Psoas muscle (tissue), 8 donors: Measurements from ENCODE around the gene TMEM174. TPM values are rescaled to one million over a fixed set of nuclear protein-coding genes. Genes with fewer than 3 reads are reported as not detected.

ENCODE experiments used
- ATAC-seq, 4 donors: fragments of 200-7000 bp; cut with Tn5 transposase; one replicate each; pipeline ENCODE4 v1.9.1; 2020; ENCODE audit warnings: moderate library complexity in 3 of 4, mild to moderate bottlenecking in 2 of 4
- DNase-seq, 2 donors: peaks; one replicate each; pipeline ENCODE4 v3.0.0-alpha.2; 2020
- H3K27ac ChIP-seq: fragments of 200-600 bp; one replicate; pipeline ENCODE4 v1.8.0; 2022
- H3K27me3 ChIP-seq, 3 donors: fragments of 200-600 bp in 1 of 3; one replicate each; pipeline versions ENCODE4 v1.6.1 to v1.8.0; 2013 to 2022; ENCODE audit warnings: low read length in 2 of 3, mild to moderate bottlenecking in 2 of 3, moderate library complexity in 1 of 3; ENCODE audit not compliant: insufficient read depth in 3 of 3
- H3K36me3 ChIP-seq, 2 donors: fragments of 200-600 bp in 1 of 2; one replicate each; pipeline versions ENCODE4 v1.6.1 to v1.8.0; 2013 to 2022; ENCODE audit warnings: low read depth in 1 of 2, mild to moderate bottlenecking in 1 of 2, moderate library complexity in 1 of 2; ENCODE audit not compliant: insufficient read depth in 1 of 2
- H3K4me1 ChIP-seq: fragments of 200-600 bp; one replicate; pipeline ENCODE4 v1.8.0; 2022
- H3K4me3 ChIP-seq: fragments of 200-600 bp; one replicate; pipeline ENCODE4 v1.8.0; 2022; ENCODE audit warnings: mild to moderate bottlenecking
- H3K9me3 ChIP-seq: fragments of 200-600 bp; one replicate; pipeline ENCODE4 v1.8.0; 2022
- WGBS, 3 donors: extraction: QIAGEN DNeasy Blood & Tissue Kit; methylation state at CpG; one replicate each; pipeline versions ENCODE4 v1.1.6 to v1.1.7; 2013; 5-methylcytosine and 5-hydroxymethylcytosine counted together
- intact Hi-C, 2 donors: fragments of 100-400 bp; cut with DNase I; formaldehyde crosslinking; loops; one replicate each; pipeline versions ENCODE4 v1.11.0 to v1.14.2; 2022
- polyA plus RNA-seq, 3 donors: library from polyadenylated mRNA; stranded (reverse); fragments of 200-250 nt; gene quantifications; one replicate each; pipeline ENCODE4 v1.2.3, GENCODE V29; 2013
- total RNA-seq, 4 donors: library from RNA; stranded (reverse); fragmentation: NEBNext Ultra II Directional in 2 of 4; extraction: Animal tissue kit (Norgen Biotek cat#: 25700) in 2 of 4; gene quantifications; one replicate each; pipeline versions ENCODE4 v1.2.1 to v1.2.4, GENCODE V29; 2021 to 2023
- TF ChIP-seq, protein P1 (sequence below): fragments of 200-600 bp; IDR thresholded peaks from one replicate; pipeline ENCODE4 v1.8.0; 2022; ENCODE audit warnings: antibody characterized with exemption
- donor health status: healthy with polysubstance abuse.
- donor health status: DM: no; HTN: no; CAD: no; lungs with moderate emphysema.
- donor health status: Bipolar disorder and iron deficiency.
- donor health status: healthy.
- donor health status: DM: yes; HTN: yes; CAD: no.
- donor health status: DM: no; HTN: no; CAD: no.
- donor health status: DM: no; HTN: no; CAD: no.
- donor health status: DM: yes; HTN: yes; CAD: no.

TMEM174 gene
- total and polyA plus RNA-seq, 7 donors: not detected

- Histone ChIP-seq H3K9me3 (no peaks in the 10 kb centered on the region), H3K27ac (no peak overlapping the region), H3K4me1 (no peaks in the 10 kb centered on the region), H3K36me3 (no peaks in the 10 kb centered on the region), H3K4me3 (no peak overlapping the region), H3K27me3 (no peaks in the 10 kb centered on the region)
- ATAC-seq (no peak), DNase-seq (no peak)
- 67 to 70% (median 68%) methylated on average over 18 of the region's 18 CpGs for WGBS, 3 donors
- TF ChIP-seq, protein P1, sequence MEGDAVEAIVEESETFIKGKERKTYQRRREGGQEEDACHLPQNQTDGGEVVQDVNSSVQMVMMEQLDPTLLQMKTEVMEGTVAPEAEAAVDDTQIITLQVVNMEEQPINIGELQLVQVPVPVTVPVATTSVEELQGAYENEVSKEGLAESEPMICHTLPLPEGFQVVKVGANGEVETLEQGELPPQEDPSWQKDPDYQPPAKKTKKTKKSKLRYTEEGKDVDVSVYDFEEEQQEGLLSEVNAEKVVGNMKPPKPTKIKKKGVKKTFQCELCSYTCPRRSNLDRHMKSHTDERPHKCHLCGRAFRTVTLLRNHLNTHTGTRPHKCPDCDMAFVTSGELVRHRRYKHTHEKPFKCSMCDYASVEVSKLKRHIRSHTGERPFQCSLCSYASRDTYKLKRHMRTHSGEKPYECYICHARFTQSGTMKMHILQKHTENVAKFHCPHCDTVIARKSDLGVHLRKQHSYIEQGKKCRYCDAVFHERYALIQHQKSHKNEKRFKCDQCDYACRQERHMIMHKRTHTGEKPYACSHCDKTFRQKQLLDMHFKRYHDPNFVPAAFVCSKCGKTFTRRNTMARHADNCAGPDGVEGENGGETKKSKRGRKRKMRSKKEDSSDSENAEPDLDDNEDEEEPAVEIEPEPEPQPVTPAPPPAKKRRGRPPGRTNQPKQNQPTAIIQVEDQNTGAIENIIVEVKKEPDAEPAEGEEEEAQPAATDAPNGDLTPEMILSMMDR: no peak
- intact Hi-C loops: no loop called here
Observed at GRCh38 chr5:73155271-73156222, 17.4 kb upstream of the TMEM174 start.

GRCh38 chr5:73157414-73158303, 15.3 kb upstream of the TMEM174 start:
- ATAC-seq (no peak), DNase-seq (no peak)
- Histone ChIP-seq H3K4me3 (no peak overlapping the region), H3K9me3 (no peaks in the 10 kb centered on the region), H3K27me3 (no peaks in the 10 kb centered on the region), H3K4me1 (no peaks in the 10 kb centered on the region), H3K27ac (no peak overlapping the region), H3K36me3 (no peaks in the 10 kb centered on the region)
- intact Hi-C loops: no loop called here
- 56 to 70% (median 62%) methylated on average over 6 of the region's 6 CpGs for WGBS, 3 donors
- TF ChIP-seq, protein P1: no peak

- intact Hi-C loops: no loop called here
- DNase-seq (no peak), ATAC-seq (no peak)
- H3K9me3 ChIP-seq: no peaks in the 10 kb centered on the region
- TF ChIP-seq, protein P1: no peak
- WGBS, 3 donors: 90 to 95% (median 94%) methylated on average over 4 of the region's 4 CpGs
- no peak overlapping the region for H3K27ac ChIP-seq
- H3K36me3 ChIP-seq: no peaks in the 10 kb centered on the region
- no peaks in the 10 kb centered on the region for H3K27me3 ChIP-seq
- no peak overlapping the region for H3K4me3 ChIP-seq
- no peaks in the 10 kb centered on the region for H3K4me1 ChIP-seq
Observed at GRCh38 chr5:73158313-73158712, 14.7 kb upstream of the TMEM174 start.

DNA sequence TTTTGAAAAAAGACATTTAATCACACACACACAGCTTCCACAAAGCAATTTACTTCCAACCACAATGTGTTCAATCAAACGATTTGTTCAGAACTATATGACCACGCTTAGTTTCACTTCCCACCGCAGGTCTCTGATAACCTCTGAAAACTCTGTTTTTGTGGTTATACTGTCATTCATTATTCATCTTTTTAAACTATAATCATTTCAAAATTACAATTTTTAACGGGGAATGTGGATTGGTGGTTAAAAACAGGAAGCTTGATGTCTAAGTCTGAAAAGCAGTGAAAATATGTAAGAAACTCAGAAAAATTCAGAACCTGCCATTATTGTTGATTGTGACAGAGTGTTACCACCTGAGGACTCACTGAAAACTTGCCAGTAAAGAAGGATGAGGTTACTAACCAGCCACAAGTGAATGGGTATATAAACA, 12.7 kb upstream of the TMEM174 start:
- no peaks in the 10 kb centered on the region for H3K27me3 ChIP-seq
- no peaks in the 10 kb centered on the region for H3K9me3 ChIP-seq
- no peak overlapping the region for H3K27ac ChIP-seq
- intact Hi-C loops: no loop called here
- no peaks in the 10 kb centered on the region for H3K4me1 ChIP-seq
- 81 to 83% (median 81%) methylated on average over 4 of the region's 4 CpGs for WGBS, 3 donors
- H3K4me3 ChIP-seq: no peak overlapping the region
- H3K36me3 ChIP-seq: no peaks in the 10 kb centered on the region
- DNase-seq (no peak), ATAC-seq (no peak)
- TF ChIP-seq, protein P1: no peak
